HepG2 (cell line): ENCODE measurements around the gene STARD13. TPM values are rescaled to one million over a fixed set of nuclear protein-coding genes. Genes with fewer than 3 reads are reported as not detected.
A peak's percentile ranks its signal among the peaks of the same experiment; 100 is the strongest.

Source experiments
- EEA1 ChIP-seq: sonication (generic); formaldehyde crosslinking; IDR thresholded peaks from 2 replicates; pipeline ENCODE4 v1.5.1; 2020; ENCODE audit warnings: mild to moderate bottlenecking, missing genetic modification reagents, borderline replicate concordance
- FOXA1 ChIP-seq, 2 experiments: fragments of 450-650 bp in 1 of 2; sonication (generic) in 1 of 2; formaldehyde crosslinking in 1 of 2; IDR thresholded peaks; 2 replicates each; pipeline versions ENCODE4 v1.4.0 to v1.6.1; 2016 to 2020; ENCODE audit warnings: missing genetic modification reagents in 1 of 2
- FOXA3 ChIP-seq: IDR thresholded peaks from 2 replicates; pipeline ENCODE4 v1.6.1; 2016; ENCODE audit warnings: missing genetic modification reagents, missing compliant biosample characterization
- HNF1A ChIP-seq, 2 experiments: sonication (generic) in 1 of 2; formaldehyde crosslinking in 1 of 2; IDR thresholded peaks; 2 replicates each; pipeline versions ENCODE4 v1.4.0 to v1.6.1; 2016 to 2020; ENCODE audit warnings: borderline replicate concordance in 1 of 2, low read depth in 1 of 2, mild to moderate bottlenecking in 1 of 2, missing genetic modification reagents in 1 of 2
- KDM2A ChIP-seq: sonication (generic); formaldehyde crosslinking; IDR thresholded peaks from 2 replicates; pipeline ENCODE4 v1.4.0; 2020; ENCODE audit warnings: low read depth, missing genetic modification reagents, borderline replicate concordance
- ZBTB26 ChIP-seq: IDR thresholded peaks from 2 replicates; pipeline ENCODE4 v1.6.1; 2016; ENCODE audit warnings: missing compliant biosample characterization, missing genetic modification reagents, borderline replicate concordance
- ZBTB38 ChIP-seq: sonication (generic); formaldehyde crosslinking; IDR thresholded peaks from 2 replicates; pipeline ENCODE4 v1.5.1; 2020; ENCODE audit warnings: mild to moderate bottlenecking, missing genetic modification reagents
- ZNF549 ChIP-seq: sonication (generic); formaldehyde crosslinking; IDR thresholded peaks from 2 replicates; pipeline ENCODE4 v1.5.0; 2020; ENCODE audit warnings: missing genetic modification reagents
- ZNF570 ChIP-seq: sonication (generic); formaldehyde crosslinking; IDR thresholded peaks from 2 replicates; pipeline ENCODE4 v1.4.0; 2020; ENCODE audit warnings: mild to moderate bottlenecking, missing genetic modification reagents, borderline replicate concordance
- ZNF687 ChIP-seq: sonication (generic); formaldehyde crosslinking; IDR thresholded peaks from 2 replicates; pipeline ENCODE4 v1.5.1; 2020; ENCODE audit warnings: mild to moderate bottlenecking, missing genetic modification reagents, moderate library complexity
- ZSCAN31 ChIP-seq: sonication (generic); formaldehyde crosslinking; IDR thresholded peaks from 2 replicates; pipeline ENCODE4 v1.5.0; 2020; ENCODE audit warnings: low read depth, mild to moderate bottlenecking, missing genetic modification reagents
- polyA plus RNA-seq, 8 experiments: library from polyadenylated mRNA; depleted of rRNA in 3 of 8; stranded (reverse) in 7 of 8; unstranded in 1 of 8; fragments of >200 nt; fragmentation: Illumina TruSeq in 4 of 8; extraction: Trizol in 4 of 8; gene quantifications; 2 replicates each; pipeline versions ENCODE4 v1.2.1 to v1.2.3, GENCODE V29; 2011 to 2016; ENCODE audit warnings: low read depth in 4 of 8, missing spikeins in 1 of 8, mixed read lengths in 1 of 8; ENCODE audit not compliant: insufficient read depth in 1 of 8
- total RNA-seq, 5 experiments: library from RNA; depleted of rRNA; stranded (reverse); fragments of >200 nt; fragmentation: Illumina TruSeq; extraction: Trizol; gene quantifications; 2 replicates each; pipeline ENCODE4 v1.2.3, GENCODE V29; 2016; ENCODE audit warnings: low read depth in 1 of 5

Gene STARD13
- total and polyA plus RNA-seq, 2 of the 13 experiments (the other 11 are each of a cell fraction or from before 2014, with no cell fraction given) = 12.8 to 14.3 TPM

- TF ChIP-seq HNF1A (IDR thresholded peaks at IDR 0.05; ENCODE audit: low read depth) = no peak
- TF ChIP-seq HNF1A (CRISPR knock-in tag; IDR thresholded peaks at IDR 0.05; ENCODE audit: borderline replicate concordance) = no peak
- peak; percentile 33; the same call in 1 of the 2 replicates for TF ChIP-seq FOXA3 (CRISPR knock-in tag)
- TF ChIP-seq ZBTB38 (CRISPR knock-in tag) = peak; percentile 78
- no peak for TF ChIP-seq EEA1 (CRISPR knock-in tag)
- TF ChIP-seq ZBTB26 (CRISPR knock-in tag) = 0 out of 2 replicates have a peak, but pooled peaks have one; percentile 41
- no peak for TF ChIP-seq KDM2A (CRISPR knock-in tag)
- TF ChIP-seq FOXA1 (IDR thresholded peaks at IDR 0.05) = no peak
- TF ChIP-seq FOXA1 (CRISPR knock-in tag; IDR thresholded peaks at IDR 0.05) = peak; percentile 61
- peak; percentile 52 for TF ChIP-seq ZNF687
- TF ChIP-seq ZNF549 = no peak
- TF ChIP-seq ZNF570 = no peak
- no peak for TF ChIP-seq ZSCAN31 (CRISPR knock-in tag)
Observed at GRCh38 chr13:33127009-33127551, 158.5 kb downstream of the STARD13 start (continued).
